ENCODE data around the gene NUF2. TPM values are rescaled to one million over a fixed set of nuclear protein-coding genes. Genes with fewer than 3 reads are reported as not detected.

Gene NUF2
- total RNA-seq, 1 donor from 2014 or later, result 19.6 TPM

- TF ChIP-seq CTCF (IDR thresholded peaks at IDR 0.05; ENCODE audit: unreplicated experiment), result no peak
- Mint-ChIP-seq H3K4me3 (ENCODE audit: low read depth) (no peak overlapping the region), H3K4me1 (ENCODE audit: low read depth) (no peaks in the 10 kb centered on the region), H3K36me3 (ENCODE audit: insufficient read depth) (no peaks in the 10 kb centered on the region), H3K27ac (no peak overlapping the region), H3K27me3 (peaks cover 4% of the 10 kb centered on the region), H3K9me3 (ENCODE audit: low read depth) (peaks cover 3% of the 10 kb centered on the region)
- DNase-seq (ENCODE audit: low spot score, unreplicated experiment), result no peak
Observed at GRCh38 chr1:163401211-163401610, 79.5 kb downstream of the NUF2 start.

Other genes with a start within 250 kb of the NUF2 start
- 2.9 and 5.7 TPM in 2 replicates for gene RGS5, start 119.0 kb upstream of the NUF2 start, total RNA-seq